Measurements from ENCODE around the gene TEKT1.

DNA sequence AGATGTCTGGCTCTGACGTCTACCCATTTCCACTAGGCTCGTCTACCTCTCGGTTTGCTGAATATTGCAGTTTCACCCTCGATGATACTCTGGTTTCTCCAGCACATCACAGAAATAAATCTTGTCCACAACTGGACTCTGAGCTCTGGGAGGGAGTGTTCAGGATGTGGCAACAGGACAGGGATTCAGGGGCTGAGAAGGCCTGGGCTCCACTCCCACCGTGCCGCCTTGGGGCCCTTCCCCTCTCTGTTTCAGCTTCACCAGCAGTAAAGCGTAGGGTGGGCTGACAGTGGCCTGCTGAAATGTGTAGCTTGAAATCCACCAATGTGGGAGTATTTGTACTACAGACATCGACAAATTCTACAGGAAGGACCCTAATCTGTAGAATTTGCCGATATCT lies 20.0 kb downstream of the TEKT1 start:
- TF ChIP-seq TCF7L2 (IDR thresholded peaks at IDR 0.05; ENCODE audit: borderline replicate concordance, low read depth, low read length): no peak
- no peak for TF ChIP-seq KLF10 (tag by site-specific recombination; IDR thresholded peaks at IDR 0.05)
- TF ChIP-seq, protein P1, sequence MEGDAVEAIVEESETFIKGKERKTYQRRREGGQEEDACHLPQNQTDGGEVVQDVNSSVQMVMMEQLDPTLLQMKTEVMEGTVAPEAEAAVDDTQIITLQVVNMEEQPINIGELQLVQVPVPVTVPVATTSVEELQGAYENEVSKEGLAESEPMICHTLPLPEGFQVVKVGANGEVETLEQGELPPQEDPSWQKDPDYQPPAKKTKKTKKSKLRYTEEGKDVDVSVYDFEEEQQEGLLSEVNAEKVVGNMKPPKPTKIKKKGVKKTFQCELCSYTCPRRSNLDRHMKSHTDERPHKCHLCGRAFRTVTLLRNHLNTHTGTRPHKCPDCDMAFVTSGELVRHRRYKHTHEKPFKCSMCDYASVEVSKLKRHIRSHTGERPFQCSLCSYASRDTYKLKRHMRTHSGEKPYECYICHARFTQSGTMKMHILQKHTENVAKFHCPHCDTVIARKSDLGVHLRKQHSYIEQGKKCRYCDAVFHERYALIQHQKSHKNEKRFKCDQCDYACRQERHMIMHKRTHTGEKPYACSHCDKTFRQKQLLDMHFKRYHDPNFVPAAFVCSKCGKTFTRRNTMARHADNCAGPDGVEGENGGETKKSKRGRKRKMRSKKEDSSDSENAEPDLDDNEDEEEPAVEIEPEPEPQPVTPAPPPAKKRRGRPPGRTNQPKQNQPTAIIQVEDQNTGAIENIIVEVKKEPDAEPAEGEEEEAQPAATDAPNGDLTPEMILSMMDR (tag by site-specific recombination; IDR thresholded peaks at IDR 0.05): no peak
- no peak for TF ChIP-seq ZNF777 (tag by site-specific recombination; IDR thresholded peaks at IDR 0.05; ENCODE audit: borderline replicate concordance)
- TF ChIP-seq ZFP3 (tag by site-specific recombination; IDR thresholded peaks at IDR 0.05; ENCODE audit: low read depth): no peak
- TF ChIP-seq ZNF140 (tag by site-specific recombination; IDR thresholded peaks at IDR 0.05): no peak
- TF ChIP-seq ZNF776 (tag by site-specific recombination; IDR thresholded peaks at IDR 0.05; ENCODE audit: borderline replicate concordance): no peak
- TF ChIP-seq ZNF133 (tag by site-specific recombination; IDR thresholded peaks at IDR 0.05): no peak
- TF ChIP-seq ZNF157 (tag by site-specific recombination; IDR thresholded peaks at IDR 0.05): no peak
- TF ChIP-seq, protein P2, sequence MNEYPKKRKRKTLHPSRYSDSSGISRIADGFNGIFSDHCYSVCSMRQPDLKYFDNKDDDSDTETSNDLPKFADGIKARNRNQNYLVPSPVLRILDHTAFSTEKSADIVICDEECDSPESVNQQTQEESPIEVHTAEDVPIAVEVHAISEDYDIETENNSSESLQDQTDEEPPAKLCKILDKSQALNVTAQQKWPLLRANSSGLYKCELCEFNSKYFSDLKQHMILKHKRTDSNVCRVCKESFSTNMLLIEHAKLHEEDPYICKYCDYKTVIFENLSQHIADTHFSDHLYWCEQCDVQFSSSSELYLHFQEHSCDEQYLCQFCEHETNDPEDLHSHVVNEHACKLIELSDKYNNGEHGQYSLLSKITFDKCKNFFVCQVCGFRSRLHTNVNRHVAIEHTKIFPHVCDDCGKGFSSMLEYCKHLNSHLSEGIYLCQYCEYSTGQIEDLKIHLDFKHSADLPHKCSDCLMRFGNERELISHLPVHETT (tag by site-specific recombination; IDR thresholded peaks at IDR 0.05): no peak
- no peak for TF ChIP-seq OVOL3 (tag by site-specific recombination; IDR thresholded peaks at IDR 0.05)
- no peak for TF ChIP-seq YY2 (tag by site-specific recombination; IDR thresholded peaks at IDR 0.05)
- TF ChIP-seq, protein P3, sequence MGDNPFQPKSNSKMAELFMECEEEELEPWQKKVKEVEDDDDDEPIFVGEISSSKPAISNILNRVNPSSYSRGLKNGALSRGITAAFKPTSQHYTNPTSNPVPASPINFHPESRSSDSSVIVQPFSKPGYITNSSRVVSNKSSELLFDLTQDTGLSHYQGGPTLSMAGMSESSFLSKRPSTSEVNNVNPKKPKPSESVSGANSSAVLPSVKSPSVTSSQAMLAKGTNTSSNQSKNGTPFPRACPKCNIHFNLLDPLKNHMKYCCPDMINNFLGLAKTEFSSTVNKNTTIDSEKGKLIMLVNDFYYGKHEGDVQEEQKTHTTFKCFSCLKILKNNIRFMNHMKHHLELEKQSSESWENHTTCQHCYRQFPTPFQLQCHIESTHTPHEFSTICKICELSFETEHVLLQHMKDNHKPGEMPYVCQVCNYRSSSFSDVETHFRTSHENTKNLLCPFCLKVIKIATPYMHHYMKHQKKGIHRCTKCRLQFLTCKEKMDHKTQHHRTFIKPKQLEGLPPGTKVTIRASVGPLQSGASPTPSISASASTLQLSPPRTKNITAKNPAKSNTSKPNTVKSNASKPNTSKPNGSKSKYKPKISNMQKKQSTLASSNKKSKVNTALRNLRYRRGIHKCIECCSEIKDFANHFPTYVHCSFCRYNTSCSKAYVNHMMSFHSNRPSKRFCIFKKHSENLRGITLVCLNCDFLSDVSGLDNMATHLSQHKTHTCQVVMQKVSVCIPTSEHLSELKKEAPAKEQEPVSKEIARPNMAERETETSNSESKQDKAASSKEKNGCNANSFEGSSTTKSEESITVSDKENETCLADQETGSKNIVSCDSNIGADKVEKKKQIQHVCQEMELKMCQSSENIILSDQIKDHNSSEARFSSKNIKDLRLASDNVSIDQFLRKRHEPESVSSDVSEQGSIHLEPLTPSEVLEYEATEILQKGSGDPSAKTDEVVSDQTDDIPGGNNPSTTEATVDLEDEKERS (tag by site-specific recombination; IDR thresholded peaks at IDR 0.05): no peak

Data from HEK293 (cell line).